Natural killer cell (primary cell): Measurements from ENCODE around the gene RUFY1. TPM values are rescaled to one million over a fixed set of nuclear protein-coding genes. Genes with fewer than 3 reads are reported as not detected.
"Not testable (repeated sequence)": the region's sequence is repeated elsewhere in the genome, so short reads cannot be mapped to it uniquely, and the experiment has no call there.

Experiments used
- ATAC-seq, 3 donors: fragments of 150-1000 bp in 2 of 3; fragments of 200-7000 bp in 1 of 3; cut with Tn5 transposase; 1 replicate in 1 of 3; 2 replicates in 2 of 3; pipeline ENCODE4 v1.10.0; 2021; ENCODE audit warnings: mild to moderate bottlenecking in 2 of 3, moderate library complexity in 2 of 3
- DNase-seq, 2 donors: peaks; one replicate each; pipeline versions ENCODE4 v3.0.0 to v3.0.0-alpha.2; 2013 to 2021; ENCODE audit warnings: mixed read lengths in 1 of 2
- H3K27ac ChIP-seq: one replicate; pipeline ENCODE4 v1.5.1; 2013; ENCODE audit warnings: mild to moderate bottlenecking, low read length
- H3K27me3 ChIP-seq: one replicate; pipeline ENCODE4 v1.6.1; 2013; ENCODE audit warnings: low read length; ENCODE audit not compliant: control insufficient read depth, insufficient read depth
- H3K36me3 ChIP-seq: one replicate; pipeline ENCODE4 v1.6.1; 2013; ENCODE audit warnings: low read length; ENCODE audit not compliant: control insufficient read depth, insufficient read depth
- H3K4me1 ChIP-seq: one replicate; pipeline ENCODE4 v1.6.1; 2013; ENCODE audit warnings: low read length; ENCODE audit not compliant: control insufficient read depth, insufficient read depth
- H3K4me3 ChIP-seq: one replicate; pipeline ENCODE4 v1.5.1; 2013; ENCODE audit warnings: low read length
- H3K9me3 ChIP-seq: one replicate; pipeline ENCODE4 v1.6.1; 2013; ENCODE audit warnings: low read length; ENCODE audit not compliant: control insufficient read depth, insufficient read depth
- H3K27ac Mint-ChIP-seq, 2 donors: one replicate each; pipeline ENCODE4 v1.8.0; 2022; ENCODE audit warnings: mild to moderate bottlenecking in 2 of 2, mixed read lengths in 2 of 2, moderate library complexity in 1 of 2
- H3K27me3 Mint-ChIP-seq, 2 donors: one replicate each; pipeline ENCODE4 v1.8.0; 2022; ENCODE audit warnings: low read depth in 2 of 2, mixed read lengths in 2 of 2
- H3K36me3 Mint-ChIP-seq: one replicate; pipeline ENCODE4 v1.8.0; 2022; ENCODE audit warnings: mixed read lengths
- H3K4me1 Mint-ChIP-seq, 2 donors: one replicate each; pipeline ENCODE4 v1.8.0; 2022; ENCODE audit warnings: mixed read lengths in 2 of 2
- H3K4me3 Mint-ChIP-seq: one replicate; pipeline ENCODE4 v1.8.0; 2022; ENCODE audit warnings: mild to moderate bottlenecking, moderate library complexity, mixed read lengths
- H3K9me3 Mint-ChIP-seq, 2 donors: one replicate each; pipeline ENCODE4 v1.8.0; 2022; ENCODE audit warnings: mixed read lengths in 2 of 2
- WGBS: methylation state at CpG from one replicate; pipeline ENCODE4 v1.1.7; 2013; ENCODE audit warnings: missing lambda C conversion rate; ENCODE audit not compliant: insufficient coverage; 5-methylcytosine and 5-hydroxymethylcytosine counted together
- intact Hi-C: fragments of 100-400 bp; cut with micrococcal nuclease; formaldehyde crosslinking; loops from one replicate; pipeline ENCODE4 v1.14.2; 2022
- total RNA-seq, 4 donors: library from RNA; stranded (reverse); fragments of 120-200 nt in 1 of 4; gene quantifications; one replicate each; pipeline versions ENCODE4 v1.2.3 to v1.2.4, GENCODE V29; 2013 to 2022
- TF ChIP-seq, protein P1 (sequence below): fragments of 200-600 bp; IDR thresholded peaks from one replicate; pipeline ENCODE4 v1.8.0; 2022; ENCODE audit warnings: antibody characterized with exemption

Gene RUFY1
- total RNA-seq, 3 donors from 2014 or later (not counting 1 experiment from before 2014, with no cell fraction given): 40.4 to 48.7 (median 46.6) TPM

DNA sequence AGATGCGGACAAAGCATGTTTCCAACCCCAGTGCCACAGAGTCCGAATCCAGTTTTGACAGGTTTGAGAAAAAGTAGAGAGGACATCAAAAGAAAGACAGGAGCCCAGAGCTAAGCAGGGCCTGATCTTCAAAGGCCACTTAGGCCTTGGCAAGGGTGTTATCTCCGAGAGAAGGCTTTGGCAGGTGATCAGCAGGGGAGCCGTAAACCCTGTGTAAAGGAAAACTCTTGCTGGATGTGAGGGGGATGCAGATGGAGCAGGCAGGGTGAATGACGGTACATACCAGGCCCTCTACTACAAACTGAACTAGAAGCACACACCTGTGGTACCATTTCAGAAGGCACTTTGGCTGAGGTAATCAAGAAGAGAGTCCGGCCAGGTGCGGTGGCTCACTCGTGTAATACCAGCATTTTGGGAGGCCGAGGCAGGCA is 74.5 kb downstream of the RUFY1 start:
- TF ChIP-seq, protein P1, sequence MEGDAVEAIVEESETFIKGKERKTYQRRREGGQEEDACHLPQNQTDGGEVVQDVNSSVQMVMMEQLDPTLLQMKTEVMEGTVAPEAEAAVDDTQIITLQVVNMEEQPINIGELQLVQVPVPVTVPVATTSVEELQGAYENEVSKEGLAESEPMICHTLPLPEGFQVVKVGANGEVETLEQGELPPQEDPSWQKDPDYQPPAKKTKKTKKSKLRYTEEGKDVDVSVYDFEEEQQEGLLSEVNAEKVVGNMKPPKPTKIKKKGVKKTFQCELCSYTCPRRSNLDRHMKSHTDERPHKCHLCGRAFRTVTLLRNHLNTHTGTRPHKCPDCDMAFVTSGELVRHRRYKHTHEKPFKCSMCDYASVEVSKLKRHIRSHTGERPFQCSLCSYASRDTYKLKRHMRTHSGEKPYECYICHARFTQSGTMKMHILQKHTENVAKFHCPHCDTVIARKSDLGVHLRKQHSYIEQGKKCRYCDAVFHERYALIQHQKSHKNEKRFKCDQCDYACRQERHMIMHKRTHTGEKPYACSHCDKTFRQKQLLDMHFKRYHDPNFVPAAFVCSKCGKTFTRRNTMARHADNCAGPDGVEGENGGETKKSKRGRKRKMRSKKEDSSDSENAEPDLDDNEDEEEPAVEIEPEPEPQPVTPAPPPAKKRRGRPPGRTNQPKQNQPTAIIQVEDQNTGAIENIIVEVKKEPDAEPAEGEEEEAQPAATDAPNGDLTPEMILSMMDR: no peak
- peaks cover 51% of the 10 kb centered on the region in 2 donors for H3K4me1 Mint-ChIP-seq
- peak overlapping the region; percentile 98 to 99 for H3K27ac Mint-ChIP-seq
- no peaks in the 10 kb centered on the region for H3K9me3 ChIP-seq
- 94% methylated on average over 9 of the region's 9 CpGs for WGBS
- DNase-seq (no peak), ATAC-seq (no peak)
- peak overlapping the region; percentile 98 for H3K27ac ChIP-seq
- no peaks in the 10 kb centered on the region for H3K9me3 Mint-ChIP-seq
- peaks cover 22% of the 10 kb centered on the region for H3K36me3 Mint-ChIP-seq
- no peaks in the 10 kb centered on the region for H3K27me3 Mint-ChIP-seq
- H3K4me3 ChIP-seq: no peak overlapping the region
- no peaks in the 10 kb centered on the region for H3K27me3 ChIP-seq
- intact Hi-C loops: loop anchor here (5.0 to 10.0 kb wide), 2 partner anchors 68 to 110 kb away; partner anchors contain the start of gene MAML1
- H3K4me1 ChIP-seq: peaks cover 24% of the 10 kb centered on the region
- peaks cover 22% of the 10 kb centered on the region for H3K36me3 ChIP-seq
- H3K4me3 Mint-ChIP-seq: peak overlapping the region; percentile 97

DNA sequence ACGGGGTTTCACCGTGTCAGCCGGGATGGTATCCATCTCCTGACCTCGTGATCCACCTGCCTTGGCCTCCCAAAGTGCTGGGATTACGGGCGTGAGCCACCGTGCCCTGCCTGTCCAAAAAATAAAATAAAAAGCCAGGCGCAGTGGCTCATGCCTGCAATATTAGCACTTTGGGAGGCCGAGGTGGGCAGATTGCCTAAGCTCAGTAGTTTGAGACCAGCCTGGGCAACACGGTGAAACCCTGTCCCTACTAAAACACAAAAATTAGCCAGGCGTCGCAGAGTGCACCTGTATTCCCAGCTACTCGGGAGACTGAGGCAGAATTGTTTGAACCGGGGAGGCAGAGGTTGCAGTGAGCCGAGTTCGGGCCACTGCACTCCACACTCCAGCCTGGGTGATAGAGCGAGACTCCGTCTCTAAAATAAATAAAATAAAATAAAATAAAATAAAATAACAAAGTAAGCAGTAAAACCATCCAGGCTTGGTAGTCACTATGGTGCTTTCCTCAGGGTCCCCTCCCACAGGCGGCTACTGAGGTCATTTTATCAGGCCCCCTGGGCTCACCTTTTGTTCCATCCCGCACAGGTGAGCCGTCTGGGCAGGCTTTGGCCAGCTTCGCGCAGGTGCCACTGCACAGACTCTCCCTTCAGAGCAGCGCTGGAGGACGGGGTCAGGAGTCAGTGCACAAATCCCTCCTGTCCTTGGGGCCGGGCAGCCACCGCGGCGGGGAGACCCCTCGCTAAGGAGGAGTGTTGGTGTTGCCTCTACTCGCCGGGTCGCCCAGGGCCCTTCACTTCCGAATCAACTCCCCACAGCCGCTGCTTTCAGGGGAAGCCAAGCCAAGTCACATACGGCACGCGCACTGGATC is 83.4 kb downstream of the RUFY1 start:
- H3K27ac ChIP-seq, intact Hi-C loops, H3K27me3 Mint-ChIP-seq, H3K36me3 Mint-ChIP-seq, H3K4me1 Mint-ChIP-seq, H3K27ac Mint-ChIP-seq, H3K9me3 ChIP-seq, H3K4me3 ChIP-seq, H3K27me3 ChIP-seq, H3K4me1 ChIP-seq, H3K36me3 ChIP-seq, H3K4me3 Mint-ChIP-seq, H3K9me3 Mint-ChIP-seq: not testable (repeated sequence)
- ATAC-seq (peak; percentile 66 to 70 (median 68)), DNase-seq (peak in 1 of 2 donors; percentile 4)
- WGBS: 79% methylated on average over 17 of the region's 38 CpGs

DNA sequence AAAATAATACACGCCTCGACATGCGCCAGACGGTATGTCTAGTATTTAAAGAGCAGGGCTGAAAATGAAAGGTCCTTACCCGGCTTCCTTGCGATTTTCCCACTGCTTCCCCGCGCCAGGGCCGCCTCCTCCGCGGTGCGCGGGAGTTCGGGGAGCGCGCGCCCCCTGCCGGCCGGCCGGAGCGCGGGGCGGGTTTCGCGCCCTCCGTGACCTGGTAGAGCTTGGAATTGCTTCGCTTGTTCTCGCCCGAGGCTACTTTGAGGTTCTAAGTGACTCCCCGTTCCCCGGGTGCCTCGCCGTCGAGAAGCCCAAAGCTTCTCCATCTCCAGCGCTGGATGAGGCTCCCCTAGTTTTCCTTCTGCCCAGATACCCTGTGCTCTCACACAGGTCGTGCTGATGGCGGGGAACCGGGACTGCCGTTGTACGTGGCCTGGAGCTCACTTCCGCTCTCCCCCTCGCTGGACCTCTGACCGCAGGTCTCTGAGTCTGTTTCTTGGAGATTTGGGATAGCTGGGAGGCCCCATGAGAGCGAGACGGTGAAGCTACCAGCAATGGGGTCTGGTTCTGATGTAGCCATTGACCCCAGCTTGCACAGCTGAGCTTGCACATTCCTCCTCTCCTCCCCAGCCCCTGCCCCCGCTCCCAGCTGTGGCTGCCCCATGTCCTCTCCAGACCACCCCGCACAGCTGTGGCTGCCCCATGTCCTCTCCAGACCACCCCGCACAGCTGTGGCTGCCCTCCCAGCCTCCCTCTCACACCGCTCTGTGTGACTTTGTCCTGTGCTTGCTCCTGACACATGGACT is 84.2 kb downstream of the RUFY1 start:
- intact Hi-C loops, DNase-seq, H3K27ac ChIP-seq, H3K9me3 ChIP-seq, H3K4me3 ChIP-seq, H3K36me3 ChIP-seq, H3K27ac Mint-ChIP-seq, H3K9me3 Mint-ChIP-seq, H3K36me3 Mint-ChIP-seq, H3K27me3 Mint-ChIP-seq, H3K27me3 ChIP-seq, H3K4me1 Mint-ChIP-seq, H3K4me3 Mint-ChIP-seq, H3K4me1 ChIP-seq: not testable (repeated sequence)
- peak; percentile 96 to 97 (median 97) for ATAC-seq
- WGBS: 2% methylated on average over 6 of the region's 49 CpGs

DNA sequence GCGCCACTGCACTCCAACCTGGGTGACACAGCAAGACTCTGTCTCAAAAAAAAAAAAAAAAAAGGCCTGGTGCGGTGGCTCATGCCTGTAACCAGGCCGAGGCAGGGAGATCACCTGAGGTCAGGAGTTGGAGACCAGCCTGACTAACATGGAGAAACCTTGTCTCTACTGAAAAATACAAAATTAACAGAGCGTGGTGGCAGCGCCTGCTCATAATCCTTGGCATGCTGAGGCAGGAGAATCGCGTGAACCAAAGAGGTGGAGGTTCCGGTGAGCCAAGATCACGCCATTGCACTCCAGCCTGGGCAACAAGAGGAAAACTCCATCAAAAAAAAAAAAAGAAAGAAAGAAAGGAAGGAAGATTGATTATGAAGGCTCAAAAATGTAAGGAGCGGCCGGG is 88.9 kb downstream of the RUFY1 start:
- H3K4me3 ChIP-seq, H3K27me3 Mint-ChIP-seq, H3K27me3 ChIP-seq, H3K4me1 ChIP-seq, DNase-seq, H3K4me3 Mint-ChIP-seq, H3K4me1 Mint-ChIP-seq, H3K27ac ChIP-seq, H3K36me3 Mint-ChIP-seq, H3K27ac Mint-ChIP-seq, H3K9me3 ChIP-seq, H3K9me3 Mint-ChIP-seq, ATAC-seq, H3K36me3 ChIP-seq, intact Hi-C loops: not testable (repeated sequence)
- 98% methylated on average over 11 of the region's 11 CpGs for WGBS

DNA sequence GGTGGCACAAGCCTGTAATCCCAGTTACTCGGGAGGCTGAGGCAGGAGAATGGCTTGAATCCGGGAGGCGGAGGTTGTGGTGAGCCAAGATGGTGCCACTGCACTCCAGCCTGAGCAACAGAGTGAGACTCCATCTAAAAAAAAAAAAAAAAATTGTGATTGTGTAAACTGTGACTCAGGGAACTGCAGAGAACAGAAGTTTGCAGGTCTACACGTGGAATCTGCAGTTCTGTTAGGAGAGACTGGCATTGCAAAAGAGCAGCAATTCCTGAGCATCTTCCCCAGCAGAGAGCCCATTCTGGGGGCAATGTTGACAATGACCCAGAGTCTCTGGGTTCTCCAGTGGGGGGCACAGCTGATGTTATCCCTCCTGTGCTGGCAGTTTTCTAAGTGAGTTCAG is 91.4 kb downstream of the RUFY1 start:
- H3K9me3 Mint-ChIP-seq, H3K27ac Mint-ChIP-seq, H3K27me3 ChIP-seq, H3K9me3 ChIP-seq, ATAC-seq, H3K4me1 Mint-ChIP-seq, H3K27ac ChIP-seq, intact Hi-C loops, H3K4me3 ChIP-seq, DNase-seq, H3K36me3 ChIP-seq, H3K36me3 Mint-ChIP-seq, H3K4me1 ChIP-seq, H3K27me3 Mint-ChIP-seq, H3K4me3 Mint-ChIP-seq: not testable (repeated sequence)
- WGBS: no CpG with 5 or more reads among the region's 4 CpGs

DNA sequence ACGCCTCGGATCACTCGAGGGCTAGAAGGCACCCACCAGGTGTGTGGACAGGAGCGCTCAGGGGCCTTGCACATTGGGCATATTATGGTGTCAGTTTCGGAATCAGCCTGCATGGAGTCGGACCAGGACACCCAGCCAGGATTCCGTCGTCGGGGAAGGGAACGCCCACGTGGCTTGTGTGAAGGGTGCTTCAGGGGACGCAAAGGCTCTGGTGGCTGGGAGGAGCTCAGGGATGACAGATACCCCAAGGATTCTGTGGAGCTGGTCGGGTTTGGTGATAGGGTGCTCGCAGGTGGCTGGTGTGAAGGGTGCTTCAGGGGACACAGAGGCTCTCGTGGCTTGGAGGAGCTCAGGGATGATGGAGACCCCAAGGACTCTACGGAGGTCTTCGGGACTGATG is 92.3 kb downstream of the RUFY1 start:
- H3K27ac Mint-ChIP-seq, intact Hi-C loops, H3K4me3 Mint-ChIP-seq: not testable (repeated sequence)

More for the DNA sequence above, 92.3 kb downstream of the RUFY1 start:
- not testable (repeated sequence) for H3K4me1 Mint-ChIP-seq, H3K27ac ChIP-seq, H3K9me3 Mint-ChIP-seq, ATAC-seq, H3K27me3 Mint-ChIP-seq, H3K36me3 Mint-ChIP-seq, H3K4me3 ChIP-seq, H3K4me1 ChIP-seq, H3K9me3 ChIP-seq, DNase-seq, H3K36me3 ChIP-seq, H3K27me3 ChIP-seq
- WGBS: 88% methylated on average over 11 of the region's 17 CpGs
